ENCODE data around the gene RNF187.

GRCh38 chr1:228446852-228447251, 40.3 kb upstream of the RNF187 start:
- TF ChIP-seq RAD21 (IDR thresholded peaks at IDR 0.05; ENCODE audit: low read length) (no peak), SMC3 (IDR thresholded peaks at IDR 0.05; ENCODE audit: low read depth, low read length) (no peak), MXI1 (IDR thresholded peaks at IDR 0.05; ENCODE audit: borderline replicate concordance, low read depth, low read length) (no peak), CTCF (conservative IDR thresholded peaks at IDR 0.05; ENCODE audit: low read depth, low read length) (no peak), POLR2A (IDR thresholded peaks at IDR 0.05; ENCODE audit: low read depth, low read length) (no peak)
